GM19239 (cell line): ENCODE results near the gene FLAD1.

Experiments used
- DNase-seq: peaks from one replicate; pipeline ENCODE4 v3.0.0; 2011; ENCODE audit warnings: low spot score; ENCODE audit not compliant: insufficient read length
- FAIRE-seq: peaks from 2 replicates; lab custom pipeline; 2011; peaks lifted over from hg19 to GRCh38; lab: Jason Lieb, UNC

Gene FLAD1

DNA sequence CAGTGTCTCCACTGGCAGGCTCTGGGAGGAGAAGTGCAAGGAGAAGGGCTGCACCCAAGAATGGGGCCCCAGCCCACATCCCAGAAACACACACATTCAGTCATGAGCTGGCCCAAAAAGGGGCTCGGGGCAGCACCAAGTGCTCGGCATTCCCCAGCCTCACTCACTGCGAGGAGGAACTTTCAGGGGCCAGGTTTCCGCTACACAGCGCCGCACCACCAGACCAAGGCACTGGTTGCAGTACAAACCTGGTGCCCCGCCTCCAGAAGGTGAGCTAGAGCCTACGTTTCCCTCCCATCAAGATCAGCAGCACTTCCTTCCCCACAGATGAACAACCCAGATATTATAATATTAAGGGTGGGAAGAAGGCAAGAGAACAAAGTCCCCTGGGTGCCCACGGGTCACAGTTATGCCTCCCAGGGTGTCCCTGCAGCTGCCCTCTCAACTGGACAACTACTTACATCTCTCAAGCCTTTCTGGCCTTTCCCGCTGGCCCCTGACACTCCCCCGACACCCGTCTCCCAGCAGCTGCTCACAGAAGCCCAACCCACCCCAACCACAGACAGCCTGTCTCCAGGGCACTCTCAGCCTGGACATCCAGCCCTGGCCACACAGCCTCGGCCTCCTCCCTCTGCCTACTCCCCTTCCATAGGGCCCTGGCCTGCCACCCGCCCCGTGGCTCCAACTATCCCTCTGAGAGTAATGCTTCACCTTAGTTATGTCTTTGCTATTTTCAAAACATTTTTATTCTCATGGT is 31.1 kb upstream of the FLAD1 start:
- DNase-seq = no peak
- no peak for FAIRE-seq

DNA sequence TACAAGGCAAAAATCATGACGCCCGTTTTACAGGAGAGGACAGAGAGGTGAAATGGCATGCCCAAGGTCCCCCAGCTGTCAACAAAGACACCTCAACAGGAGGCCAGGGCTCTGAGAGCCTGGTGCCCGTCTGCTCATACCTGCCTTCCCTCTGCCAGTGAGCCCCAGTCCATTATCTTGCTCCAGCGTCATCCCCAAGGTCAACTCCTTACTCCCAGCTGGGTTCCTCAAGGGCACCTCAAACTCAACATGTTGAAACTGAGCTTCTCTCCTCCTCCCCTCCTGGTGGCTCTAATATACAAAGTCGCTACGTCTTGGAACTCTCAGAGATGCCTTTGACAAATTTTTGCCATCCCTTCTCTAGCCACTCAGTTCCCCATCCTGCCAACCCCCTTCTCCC is 30.5 kb upstream of the FLAD1 start:
- DNase-seq (no peak), FAIRE-seq (no peak)

DNA sequence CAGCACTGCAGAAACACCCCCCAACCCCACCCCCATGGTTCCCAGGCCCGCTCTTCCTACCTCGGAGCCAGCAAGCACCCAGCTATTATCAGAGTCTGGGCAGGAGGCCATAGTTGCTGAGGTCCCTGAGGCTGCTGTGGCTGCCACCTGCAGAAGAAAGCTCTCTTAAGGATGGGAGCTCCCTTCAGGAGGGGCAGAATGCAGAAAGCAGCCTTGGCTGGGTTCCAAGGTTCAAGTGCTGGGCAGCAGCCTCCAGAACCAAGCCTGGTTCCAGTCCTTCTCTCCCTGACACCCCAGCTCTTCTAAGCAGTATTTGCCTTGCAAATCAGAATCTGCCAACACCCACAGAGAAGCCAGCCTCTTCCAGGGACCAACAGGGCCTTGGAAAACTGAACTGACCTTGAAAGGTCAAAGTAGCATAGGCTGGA is 29.5 kb upstream of the FLAD1 start:
- DNase-seq (no peak), FAIRE-seq (no peak)

DNA sequence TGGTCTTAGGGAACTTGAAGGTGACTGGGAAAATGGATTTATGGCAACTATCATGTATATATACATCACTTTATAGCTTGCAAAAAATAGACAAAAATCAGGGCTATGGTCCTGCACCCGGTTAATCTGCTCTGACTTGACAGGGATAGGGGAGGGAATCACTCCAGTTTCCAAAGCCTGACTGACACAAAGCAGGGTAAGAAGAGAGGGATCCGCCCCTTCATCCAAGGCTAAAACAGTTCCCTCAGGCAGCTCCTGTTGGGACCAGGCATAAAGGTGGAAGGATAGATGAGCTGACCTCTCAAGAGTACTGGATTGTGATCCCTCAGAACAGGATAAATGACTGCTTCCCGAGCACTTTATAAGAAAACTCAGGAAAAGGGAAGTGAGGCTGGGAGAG is 28.6 kb upstream of the FLAD1 start:
- FAIRE-seq (no peak), DNase-seq (no peak)

DNA sequence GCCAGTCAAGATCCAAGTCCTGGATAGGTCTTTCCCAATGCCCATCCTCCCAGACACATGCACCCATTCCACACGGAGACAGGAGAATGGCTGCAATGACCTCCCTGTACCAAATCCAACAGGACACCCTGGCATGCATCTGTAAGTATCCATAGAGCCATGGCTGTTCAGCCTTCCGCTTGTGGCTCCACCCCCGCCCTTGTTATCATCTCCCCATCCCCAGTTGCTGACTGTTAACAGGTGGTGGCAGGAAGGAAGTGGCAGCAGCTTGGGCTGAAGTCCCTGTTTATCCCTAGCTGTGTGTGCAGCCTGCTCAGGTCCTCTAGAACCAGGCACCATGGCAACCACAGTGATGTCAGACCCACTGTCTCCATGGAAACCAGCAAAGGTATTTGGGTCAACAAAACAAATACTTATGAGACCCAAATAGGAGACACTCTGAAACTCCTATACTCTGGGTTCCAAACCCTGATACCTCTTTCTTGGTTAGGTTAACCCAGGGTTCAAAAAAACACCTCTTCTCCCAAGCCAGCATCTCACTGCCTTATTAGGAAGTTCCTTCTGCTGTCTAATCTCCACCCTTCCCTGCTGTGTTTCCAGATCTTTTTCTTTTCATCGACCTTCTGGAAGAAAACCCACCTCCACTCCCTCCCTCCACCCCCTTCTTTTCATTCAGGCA is 28.0 kb upstream of the FLAD1 start:
- peak; percentile 64 for DNase-seq
- peak; percentile 59 for FAIRE-seq

DNA sequence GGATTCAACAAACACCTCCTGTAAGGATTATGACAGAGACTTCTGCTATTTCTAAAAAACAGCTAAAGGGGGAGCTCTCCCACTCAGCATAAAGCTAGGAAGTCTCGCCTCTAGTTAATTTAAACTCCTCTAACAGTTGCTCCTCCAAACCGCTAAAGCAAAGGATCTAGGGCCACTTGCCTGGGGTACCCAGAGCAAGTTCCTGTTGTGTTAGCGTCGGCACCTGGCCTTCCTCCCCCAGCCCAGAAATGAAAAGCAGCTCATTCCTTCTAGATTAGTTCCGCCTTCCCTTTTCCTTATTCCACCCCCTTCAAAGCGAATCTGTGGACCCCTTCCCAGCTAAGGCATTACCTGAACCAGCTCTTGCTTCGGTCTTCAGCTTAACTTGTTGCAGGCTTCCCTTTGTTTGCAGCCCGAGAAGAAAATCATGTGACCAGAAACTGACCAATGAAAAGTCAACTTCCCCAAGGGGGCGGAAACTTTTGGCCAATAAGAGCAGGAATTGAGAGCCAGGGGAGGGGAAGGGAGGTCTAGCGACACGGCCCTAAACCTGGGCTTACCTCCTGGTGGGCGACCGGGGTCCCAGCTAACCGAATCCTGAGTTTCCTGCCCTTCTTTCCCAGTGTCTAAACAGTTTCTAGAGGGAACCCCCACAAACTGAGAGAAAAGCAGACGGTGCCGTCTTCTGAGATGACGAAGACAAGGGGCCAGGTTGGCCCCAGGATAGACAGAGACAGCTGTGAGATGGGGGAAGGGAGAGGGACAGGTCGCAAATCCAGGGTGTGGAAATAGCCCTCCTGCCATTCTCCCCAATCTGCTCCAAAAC is 27.2 kb upstream of the FLAD1 start, which contains the start of gene PBXIP1:
TSS of gene PBXIP1 (minus strand) at position 382 of the 826 bp plus-strand sequence. CDS start 2,378 bp downstream, outside the sequence.
- FAIRE-seq = peak; percentile 96

DNA sequence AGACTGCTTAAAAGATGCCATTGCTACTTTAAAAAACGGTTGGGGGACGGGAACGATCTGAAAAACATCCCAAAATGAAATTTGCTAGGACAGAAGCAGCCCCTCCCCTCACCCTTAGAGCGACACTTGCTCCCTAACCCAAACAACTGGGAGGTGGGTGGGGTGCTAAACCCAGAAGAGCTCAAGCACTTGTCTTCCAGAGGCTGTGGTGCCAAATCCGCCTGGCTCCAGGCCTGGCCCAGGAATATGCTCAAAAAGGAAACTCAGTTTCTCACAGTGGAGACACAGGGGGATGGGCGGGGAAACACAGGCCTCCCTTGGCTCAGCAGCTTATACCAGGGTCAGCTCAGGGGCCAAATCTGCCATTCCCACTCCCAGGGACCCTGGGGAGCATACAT is 26.6 kb upstream of the FLAD1 start:
- no peak for DNase-seq
- FAIRE-seq = no peak

More for the DNA sequence above, 27.2 kb upstream of the FLAD1 start, which contains the start of gene PBXIP1:
- peak; percentile 94 for DNase-seq

DNA sequence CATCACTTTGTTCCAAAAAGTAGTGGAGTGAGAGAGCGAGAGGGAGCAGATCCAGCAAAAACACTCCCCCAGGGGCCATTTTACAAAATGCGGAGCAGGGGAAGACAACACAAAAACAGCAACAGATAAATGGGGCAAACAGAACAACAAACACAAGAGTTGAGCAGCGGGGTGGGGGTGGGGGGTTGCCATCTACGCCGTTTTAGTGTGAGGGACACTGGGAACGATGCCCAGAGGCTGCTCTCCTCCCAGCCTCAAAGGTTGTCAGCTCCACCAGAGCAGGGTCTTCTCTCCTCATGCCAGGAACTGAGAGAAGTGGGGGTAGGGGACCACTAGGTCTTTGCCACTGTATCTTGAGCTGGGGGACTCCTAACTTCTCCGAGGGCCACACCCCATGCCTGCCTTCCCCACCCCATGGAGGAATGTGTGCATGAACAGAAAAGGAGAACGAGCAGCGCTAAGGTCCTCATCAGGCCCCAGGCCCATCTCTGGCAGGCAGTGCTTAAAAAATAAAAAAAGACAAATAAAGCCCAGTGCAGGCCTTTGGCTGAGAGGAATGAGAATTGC is 26.0 kb upstream of the FLAD1 start:
- DNase-seq (no peak), FAIRE-seq (no peak)

DNA sequence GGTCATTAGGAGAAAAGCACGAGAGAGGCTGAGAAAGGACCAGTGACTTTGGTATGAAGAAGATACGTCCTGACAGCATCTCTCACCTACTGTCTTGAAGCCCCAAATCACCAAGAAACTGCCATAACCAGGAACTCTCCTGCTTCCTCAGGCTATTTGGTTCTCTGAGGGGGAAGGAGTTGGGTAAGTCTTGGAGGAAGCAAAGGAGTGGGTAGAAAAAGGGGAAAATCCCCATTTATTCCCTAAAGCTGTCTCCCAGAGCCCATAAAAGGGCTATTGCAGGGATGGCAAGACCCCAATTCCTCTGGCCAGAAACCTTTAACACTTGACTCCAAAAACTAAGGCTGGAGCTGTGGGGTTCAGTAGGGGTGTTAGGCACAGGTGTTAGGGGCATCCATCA is 25.1 kb upstream of the FLAD1 start:
- DNase-seq (no peak), FAIRE-seq (no peak)

DNA sequence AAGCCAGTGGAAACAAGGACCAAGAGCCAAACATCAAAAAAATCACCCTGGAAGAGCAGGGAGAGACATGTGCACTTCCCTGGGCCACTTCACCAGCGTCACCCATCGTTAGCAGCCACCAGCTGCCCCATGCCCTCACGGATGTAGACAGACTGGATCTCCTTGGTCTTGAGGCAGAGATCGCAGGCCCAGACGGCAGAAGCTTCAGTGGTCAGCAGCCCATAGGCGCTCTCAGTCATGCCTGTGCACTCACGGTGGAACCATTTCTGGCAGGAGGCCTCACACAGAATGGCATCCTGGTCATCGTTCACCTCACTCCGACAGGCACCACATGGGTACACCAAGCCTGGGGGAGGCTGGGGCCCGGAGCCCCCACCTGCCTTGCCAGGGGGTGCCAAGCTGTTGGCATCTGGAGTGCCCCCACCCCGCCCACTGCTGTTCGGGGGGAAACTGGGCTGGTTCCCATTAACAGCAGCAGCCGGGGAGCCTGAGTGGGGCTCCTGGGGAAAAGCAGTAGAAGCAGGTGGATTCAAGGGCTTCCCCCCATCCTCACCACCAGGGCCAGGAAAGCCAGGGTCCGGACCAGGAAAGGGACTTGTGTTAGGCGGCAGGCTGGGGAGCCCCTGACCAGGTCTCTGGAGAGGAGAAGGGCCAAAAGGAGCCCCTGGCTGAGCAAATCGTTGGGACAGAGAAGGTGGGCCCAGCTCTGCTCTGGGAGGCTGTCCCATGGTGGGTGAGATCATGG is 24.3 kb upstream of the FLAD1 start:
- no peak for FAIRE-seq

DNA sequence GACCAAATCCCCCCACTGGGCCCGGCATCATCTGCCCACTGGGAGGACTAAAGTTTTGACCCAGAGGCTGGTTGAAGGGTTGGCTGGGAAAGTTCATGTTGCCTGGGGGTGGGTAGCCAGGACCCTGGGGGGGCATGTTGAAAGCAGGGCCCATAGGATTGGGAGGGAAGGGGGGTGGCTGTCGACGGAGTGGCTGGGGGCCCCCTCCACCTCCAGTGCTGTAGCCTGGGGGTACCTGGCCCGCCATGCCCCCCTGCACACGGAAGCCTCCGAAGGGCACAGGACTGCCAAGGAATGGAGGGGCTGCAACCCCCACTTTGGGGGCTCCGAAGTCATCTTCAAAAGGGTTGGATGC is 23.7 kb upstream of the FLAD1 start:
- FAIRE-seq (no peak), DNase-seq (no peak)

More for the DNA sequence above, 24.3 kb upstream of the FLAD1 start:
- no peak for DNase-seq

DNA sequence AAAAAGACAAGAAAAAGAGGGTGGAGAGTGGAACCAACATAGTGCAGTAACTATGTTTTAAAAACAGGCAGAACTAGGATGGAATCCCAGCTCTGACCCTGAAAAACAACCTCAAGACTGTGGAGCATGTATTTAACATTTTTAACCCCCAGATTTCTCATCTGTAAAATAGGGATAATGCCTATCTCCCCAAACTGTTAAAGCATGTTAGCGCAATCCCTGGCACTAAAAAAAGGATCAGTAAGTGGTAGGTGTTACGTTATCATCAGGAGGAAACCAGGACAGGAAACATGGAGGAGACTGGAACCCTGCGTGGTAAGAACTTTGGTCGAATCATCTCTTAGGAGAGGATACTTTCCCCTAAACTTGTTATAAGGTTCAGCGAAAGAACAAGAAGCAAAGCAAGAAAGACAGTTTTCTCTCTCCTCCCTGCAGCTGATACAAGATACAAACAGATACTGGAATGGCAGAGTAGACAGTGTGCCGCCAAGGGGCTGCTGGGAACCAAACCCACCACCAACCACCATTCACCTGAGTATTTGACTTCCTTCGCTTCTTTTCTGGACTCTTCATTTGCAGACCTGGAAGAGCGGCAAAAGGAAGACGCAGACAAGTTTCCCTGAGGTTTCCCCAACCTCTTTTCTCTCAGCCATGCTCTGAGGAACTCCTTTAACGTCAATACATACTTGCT is 22.6 kb upstream of the FLAD1 start:
- DNase-seq = no peak
- peak; percentile 42 for FAIRE-seq

DNA sequence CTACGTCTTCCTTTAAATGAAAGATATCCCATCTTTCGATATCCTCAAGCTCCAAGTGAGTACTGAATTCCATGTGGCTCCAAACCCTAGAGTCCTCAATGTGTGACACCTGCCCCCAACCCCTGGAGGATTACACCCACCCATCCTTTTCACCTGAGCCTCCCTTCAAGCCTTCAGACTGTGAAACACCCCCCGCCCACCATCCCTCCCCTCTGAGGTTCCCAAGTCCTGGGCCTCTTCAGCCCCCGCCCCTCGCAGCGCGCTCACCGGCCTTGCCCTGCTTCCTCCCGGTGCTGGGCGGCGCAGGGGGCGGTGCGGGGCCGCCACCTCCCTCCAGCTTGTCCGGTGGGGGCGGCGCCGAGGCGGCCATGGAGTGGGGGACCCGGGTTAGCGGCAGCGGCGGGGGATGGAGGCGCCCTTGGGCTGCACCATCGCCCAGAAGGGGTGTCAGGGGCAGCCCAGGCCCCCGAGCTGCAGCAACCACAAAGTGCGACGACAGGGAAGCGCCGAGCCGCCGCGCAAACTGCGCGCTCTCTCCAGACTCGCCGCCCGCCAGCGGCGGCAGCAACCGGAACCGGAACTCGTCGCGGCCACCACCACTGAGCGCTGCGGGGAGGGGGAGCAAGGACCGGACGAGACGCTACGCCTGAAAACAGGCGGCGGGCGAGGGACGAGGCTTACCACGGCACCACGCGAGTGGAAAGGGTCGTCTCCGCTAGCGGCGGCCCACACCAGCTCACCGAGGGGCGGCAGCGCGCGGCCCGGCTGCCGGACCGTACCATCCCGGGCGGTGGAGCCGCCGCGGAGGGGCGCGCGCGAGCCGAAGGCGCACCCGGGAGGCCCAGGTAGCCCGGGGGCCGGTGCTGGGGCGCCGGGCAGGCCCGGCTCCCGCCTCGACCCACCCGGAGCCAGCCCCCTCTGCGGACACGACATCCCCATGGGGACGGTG is 21.7 kb upstream of the FLAD1 start, which contains the start of gene PYGO2:
TSS of gene PYGO2 (minus strand) at position 576 of the 949 bp plus-strand sequence. CDS start at position 370, 206 bp downstream.
- FAIRE-seq (no peak), DNase-seq (peak; percentile 84)

DNA sequence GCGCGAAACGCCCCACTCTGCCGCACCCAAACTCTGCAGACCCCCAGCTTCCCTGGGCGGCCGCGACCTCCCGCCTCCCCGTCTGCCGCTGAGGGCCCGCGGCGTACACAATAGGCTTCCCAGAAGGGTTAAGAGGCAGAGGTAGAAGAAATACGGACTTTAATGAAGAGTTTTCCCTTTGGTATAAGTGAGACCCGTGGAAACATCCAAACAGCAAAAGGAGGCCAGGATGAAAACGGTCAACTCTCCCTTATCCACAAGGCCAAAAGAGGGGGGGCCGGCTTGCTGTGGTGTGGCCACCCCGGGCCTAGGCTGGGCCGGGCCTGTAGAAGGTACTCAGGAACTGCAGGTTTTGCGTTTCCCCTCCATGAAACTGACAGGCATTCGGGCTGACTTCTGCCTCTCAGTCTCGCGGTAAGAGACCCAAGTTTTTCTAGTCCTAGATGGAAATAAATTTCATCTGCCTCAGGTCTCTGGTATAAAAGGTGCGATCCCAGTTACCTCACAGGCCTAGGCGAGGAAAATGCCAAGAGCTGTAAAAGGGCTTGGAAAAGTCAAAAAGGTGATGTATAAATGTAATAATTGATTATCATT is 20.9 kb upstream of the FLAD1 start:
- no peak for FAIRE-seq

DNA sequence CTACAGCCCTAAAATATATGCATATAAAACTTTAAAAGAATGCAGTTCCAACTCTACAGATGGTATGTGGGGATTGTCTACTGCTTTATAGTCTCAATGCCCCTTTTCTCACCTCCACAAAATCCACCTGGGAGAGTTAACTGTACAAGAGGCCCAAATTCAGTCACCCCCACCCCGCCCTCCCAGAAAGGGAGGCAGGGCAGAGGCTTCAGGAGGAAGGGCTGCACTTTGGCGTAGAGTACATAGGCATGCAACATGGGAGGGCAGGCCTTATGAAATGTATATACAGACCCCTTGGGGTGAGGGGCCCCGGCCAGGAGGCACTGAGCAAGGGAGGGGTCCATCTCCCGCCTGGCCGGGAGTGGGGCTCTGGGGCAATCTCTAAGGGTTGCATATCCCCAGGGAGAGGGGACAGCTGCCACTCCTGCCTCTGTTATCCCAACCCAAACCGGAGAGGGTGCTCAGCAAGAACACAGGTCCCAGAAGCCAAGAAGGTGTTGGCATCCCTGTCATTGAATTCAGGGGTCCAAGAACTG is 20.3 kb upstream of the FLAD1 start:
- DNase-seq = no peak
- no peak for FAIRE-seq

More for the DNA sequence above, 20.9 kb upstream of the FLAD1 start:
- DNase-seq = no peak

DNA sequence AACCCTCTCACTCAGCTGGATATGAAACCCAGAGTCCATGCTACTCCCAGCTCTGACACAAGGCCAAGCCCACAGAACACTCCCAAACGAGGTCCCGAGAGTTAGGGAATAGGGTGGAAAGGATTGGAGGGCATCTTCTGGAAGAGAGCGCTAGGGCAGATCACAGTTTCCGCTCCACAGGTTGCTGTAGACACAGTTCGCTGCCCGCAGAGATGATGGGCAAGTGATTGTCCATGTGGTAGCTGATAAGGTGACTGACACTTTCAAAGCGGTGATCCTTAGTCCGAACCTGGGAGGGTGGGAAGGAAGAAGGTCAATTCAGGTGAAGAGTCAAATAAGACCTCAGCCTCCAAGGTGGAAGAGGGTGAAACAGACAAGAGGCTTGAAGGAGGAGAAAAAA is 19.5 kb upstream of the FLAD1 start:
- no peak for FAIRE-seq

DNA sequence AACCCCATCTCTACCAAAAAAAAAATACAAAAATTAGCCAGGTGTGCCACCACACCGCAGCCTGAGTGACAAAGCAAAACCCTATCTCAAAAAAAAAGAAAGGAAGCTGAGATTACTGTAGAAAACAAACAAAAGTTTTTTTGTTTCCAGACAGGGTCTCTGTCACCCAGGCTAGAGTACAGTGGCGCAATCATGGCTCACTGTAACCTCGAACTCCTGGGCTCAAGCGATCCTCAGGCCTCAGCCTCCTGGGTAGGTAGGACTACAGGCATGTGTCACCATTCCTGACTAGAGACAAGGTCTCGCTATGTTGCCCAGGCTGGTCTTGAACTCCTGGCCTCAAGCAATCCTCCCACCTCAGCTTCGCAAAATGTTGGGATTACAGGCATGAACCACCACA is 18.8 kb upstream of the FLAD1 start:
- no peak for DNase-seq
- FAIRE-seq = no peak

More for the DNA sequence above, 19.5 kb upstream of the FLAD1 start:
- no peak for DNase-seq
